Endothelial cell of umbilical vein (primary cell): Measurements from ENCODE around the gene PKD2.

ENCODE experiments used
- CTCF ChIP-seq, 2 donors: IDR thresholded peaks; 1 replicate in 1 of 2; 2 replicates in 1 of 2; pipeline ENCODE4 v1.5.1; 2011; ENCODE audit warnings: low read length in 2 of 2, mild to moderate bottlenecking in 2 of 2, moderate library complexity in 2 of 2, control low read depth in 1 of 2, inconsistent platforms in 1 of 2, low read depth in 1 of 2; ENCODE audit not compliant: insufficient read depth in 1 of 2; ENCODE audit errors: extremely low read depth in 1 of 2
- EZH2 ChIP-seq: IDR thresholded peaks from 2 replicates; pipeline ENCODE4 v1.6.1; 2012; ENCODE audit warnings: borderline replicate concordance, low read depth, mild to moderate bottlenecking, moderate library complexity, low read length, inconsistent platforms; ENCODE audit not compliant: severe bottlenecking
- MYC ChIP-seq: IDR thresholded peaks from one replicate; pipeline ENCODE4 v1.6.1; 2011; ENCODE audit warnings: mild to moderate bottlenecking, low read depth, low read length
- POLR2A ChIP-seq: IDR thresholded peaks from 2 replicates; pipeline ENCODE4 v1.6.1; 2012; ENCODE audit warnings: low read depth, mild to moderate bottlenecking, control low read depth, low read length
- POLR2AphosphoS5 ChIP-seq: IDR thresholded peaks from 2 replicates; pipeline ENCODE4 v1.6.1; 2012; ENCODE audit warnings: low read depth, mild to moderate bottlenecking, control low read depth, low read length, moderate library complexity; ENCODE audit not compliant: insufficient read depth
- TF ChIP-seq, protein P1 (sequence below): IDR thresholded peaks from 2 replicates; pipeline ENCODE4 v1.6.1; 2011; ENCODE audit not compliant: insufficient read depth, insufficient read length

GRCh38 chr4:87966095-87966496 lies 41.3 kb upstream of the PKD2 start:
- TF ChIP-seq EZH2 (no peak), CTCF (IDR thresholded peaks at IDR 0.05; ENCODE audit: extremely low read depth in 1 of 2, insufficient read depth in 1 of 2, low read depth in 1 of 2, low read length in 2 of 2) (no peak), MYC (no peak), POLR2A (no peak), POLR2AphosphoS5 (no peak)
- TF ChIP-seq, protein P1, sequence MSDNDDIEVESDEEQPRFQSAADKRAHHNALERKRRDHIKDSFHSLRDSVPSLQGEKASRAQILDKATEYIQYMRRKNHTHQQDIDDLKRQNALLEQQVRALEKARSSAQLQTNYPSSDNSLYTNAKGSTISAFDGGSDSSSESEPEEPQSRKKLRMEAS: no peak
